HepG2 (cell line): ENCODE measurements around the gene NIFK. TPM values are rescaled to one million over a fixed set of nuclear protein-coding genes. Genes with fewer than 3 reads are reported as not detected.

Experiments
- ATF7-NPFF ChIP-seq: sonication (generic); formaldehyde crosslinking; IDR thresholded peaks from 2 replicates; pipeline ENCODE4 v1.8.1; 2023; ENCODE audit warnings: mild to moderate bottlenecking, low read depth, missing genetic modification reagents, moderate library complexity
- DNMT1 ChIP-seq: sonication (generic); formaldehyde crosslinking; IDR thresholded peaks from 2 replicates; pipeline ENCODE4 v1.5.1; 2020; ENCODE audit warnings: mild to moderate bottlenecking, missing genetic modification reagents
- EZH2 ChIP-seq: conservative IDR thresholded peaks from 2 replicates; pipeline ENCODE4 v1.6.1; 2012; ENCODE audit warnings: mild to moderate bottlenecking, low read depth, low read length, moderate library complexity
- GFI1 ChIP-seq: sonication (generic); formaldehyde crosslinking; IDR thresholded peaks from 2 replicates; pipeline ENCODE4 v1.5.0; 2020; ENCODE audit warnings: missing genetic modification reagents, mild to moderate bottlenecking, borderline replicate concordance
- GPN1 ChIP-seq: sonication (generic); formaldehyde crosslinking; IDR thresholded peaks from 2 replicates; pipeline ENCODE4 v1.5.1; 2020; ENCODE audit warnings: missing genetic modification reagents, borderline replicate concordance
- HNRNPH1 ChIP-seq: fragments of 200-400 bp; formaldehyde crosslinking; optimal IDR thresholded peaks from 2 replicates; pipeline ENCODE3; 2017; ENCODE audit warnings: mild to moderate bottlenecking, low read depth, low read length
- NFE2 ChIP-seq: sonication (generic); formaldehyde crosslinking; IDR thresholded peaks from 2 replicates; pipeline ENCODE4 v1.4.0; 2020; ENCODE audit warnings: missing genetic modification reagents
- NFKBIZ ChIP-seq: IDR thresholded peaks from 2 replicates; pipeline ENCODE4 v1.6.1; 2018; ENCODE audit warnings: missing genetic modification reagents, missing compliant biosample characterization
- POLR2G ChIP-seq: fragments of 200-400 bp; formaldehyde crosslinking; IDR thresholded peaks from 2 replicates; pipeline ENCODE4 v1.6.1; 2018; ENCODE audit warnings: mild to moderate bottlenecking, low read depth, low read length, moderate library complexity
- RAD21 ChIP-seq: fragments of 450-650 bp; formaldehyde crosslinking; IDR thresholded peaks from 2 replicates; pipeline ENCODE4 v1.5.0; 2020; ENCODE audit warnings: mild to moderate bottlenecking
- SETDB1 ChIP-seq: sonication (generic); formaldehyde crosslinking; IDR thresholded peaks from 2 replicates; pipeline ENCODE4 v1.5.1; 2020; ENCODE audit warnings: missing genetic modification reagents, mild to moderate bottlenecking, borderline replicate concordance
- SRY ChIP-seq: sonication (generic); formaldehyde crosslinking; IDR thresholded peaks from 2 replicates; pipeline ENCODE4 v1.8.0; 2022; ENCODE audit warnings: mild to moderate bottlenecking, missing genetic modification reagents
- SYNCRIP ChIP-seq: fragments of 200-400 bp; formaldehyde crosslinking; IDR thresholded peaks from 2 replicates; pipeline ENCODE4 v1.6.1; 2018; ENCODE audit warnings: mild to moderate bottlenecking, low read depth, low read length; ENCODE audit not compliant: insufficient read depth
- ZNF546 ChIP-seq: sonication (generic); formaldehyde crosslinking; conservative IDR thresholded peaks from 2 replicates; pipeline ENCODE4 v1.8.1; 2023; ENCODE audit warnings: mild to moderate bottlenecking, missing genetic modification reagents
- ZNF572 ChIP-seq: sonication (generic); formaldehyde crosslinking; IDR thresholded peaks from 2 replicates; pipeline ENCODE4 v1.5.1; 2020; ENCODE audit warnings: mild to moderate bottlenecking, missing genetic modification reagents
- ZNF772 ChIP-seq: sonication (generic); formaldehyde crosslinking; IDR thresholded peaks from 2 replicates; pipeline ENCODE4 v1.5.0; 2020; ENCODE audit warnings: mild to moderate bottlenecking, missing genetic modification reagents
- ZNF781 ChIP-seq: sonication (generic); formaldehyde crosslinking; IDR thresholded peaks from 2 replicates; pipeline ENCODE4 v1.5.1; 2020; ENCODE audit warnings: borderline replicate concordance, mild to moderate bottlenecking, missing genetic modification reagents; ENCODE audit errors: not compliant biosample characterization
- polyA plus RNA-seq, 8 experiments: library from polyadenylated mRNA; depleted of rRNA in 3 of 8; stranded (reverse) in 7 of 8; unstranded in 1 of 8; fragments of >200 nt; fragmentation: Illumina TruSeq in 4 of 8; extraction: Trizol in 4 of 8; gene quantifications; 2 replicates each; pipeline versions ENCODE4 v1.2.1 to v1.2.3, GENCODE V29; 2011 to 2016; ENCODE audit warnings: low read depth in 4 of 8, missing spikeins in 1 of 8, mixed read lengths in 1 of 8; ENCODE audit not compliant: insufficient read depth in 1 of 8
- total RNA-seq, 5 experiments: library from RNA; depleted of rRNA; stranded (reverse); fragments of >200 nt; fragmentation: Illumina TruSeq; extraction: Trizol; gene quantifications; 2 replicates each; pipeline ENCODE4 v1.2.3, GENCODE V29; 2016; ENCODE audit warnings: low read depth in 1 of 5
- TF ChIP-seq, protein P1 (sequence below): sonication (generic); formaldehyde crosslinking; IDR thresholded peaks from 2 replicates; pipeline ENCODE4 v1.5.1; 2020; ENCODE audit warnings: missing genetic modification reagents, mild to moderate bottlenecking, borderline replicate concordance
- TF ChIP-seq, protein P2 (sequence below): sonication (generic); formaldehyde crosslinking; IDR thresholded peaks from 2 replicates; pipeline ENCODE4 v1.4.0; 2020; ENCODE audit warnings: missing genetic modification reagents
- TF ChIP-seq, protein P3 (sequence below): sonication (generic); formaldehyde crosslinking; IDR thresholded peaks from 2 replicates; pipeline ENCODE4 v1.4.0; 2020; ENCODE audit warnings: mild to moderate bottlenecking, low read depth, missing genetic modification reagents
- TF ChIP-seq, protein P4 (sequence below): sonication (generic); formaldehyde crosslinking; IDR thresholded peaks from 2 replicates; pipeline ENCODE4 v1.8.0; 2022; ENCODE audit warnings: missing genetic modification reagents, low read depth, mild to moderate bottlenecking, borderline replicate concordance
- TF ChIP-seq, protein P5 (sequence below): sonication (generic); formaldehyde crosslinking; IDR thresholded peaks from 2 replicates; pipeline ENCODE4 v1.4.0; 2020; ENCODE audit warnings: missing genetic modification reagents

NIFK gene
- total and polyA plus RNA-seq, 2 of the 13 experiments (the other 11 are each of a cell fraction or from before 2014, with no cell fraction given), result 19.6 to 105 TPM

DNA sequence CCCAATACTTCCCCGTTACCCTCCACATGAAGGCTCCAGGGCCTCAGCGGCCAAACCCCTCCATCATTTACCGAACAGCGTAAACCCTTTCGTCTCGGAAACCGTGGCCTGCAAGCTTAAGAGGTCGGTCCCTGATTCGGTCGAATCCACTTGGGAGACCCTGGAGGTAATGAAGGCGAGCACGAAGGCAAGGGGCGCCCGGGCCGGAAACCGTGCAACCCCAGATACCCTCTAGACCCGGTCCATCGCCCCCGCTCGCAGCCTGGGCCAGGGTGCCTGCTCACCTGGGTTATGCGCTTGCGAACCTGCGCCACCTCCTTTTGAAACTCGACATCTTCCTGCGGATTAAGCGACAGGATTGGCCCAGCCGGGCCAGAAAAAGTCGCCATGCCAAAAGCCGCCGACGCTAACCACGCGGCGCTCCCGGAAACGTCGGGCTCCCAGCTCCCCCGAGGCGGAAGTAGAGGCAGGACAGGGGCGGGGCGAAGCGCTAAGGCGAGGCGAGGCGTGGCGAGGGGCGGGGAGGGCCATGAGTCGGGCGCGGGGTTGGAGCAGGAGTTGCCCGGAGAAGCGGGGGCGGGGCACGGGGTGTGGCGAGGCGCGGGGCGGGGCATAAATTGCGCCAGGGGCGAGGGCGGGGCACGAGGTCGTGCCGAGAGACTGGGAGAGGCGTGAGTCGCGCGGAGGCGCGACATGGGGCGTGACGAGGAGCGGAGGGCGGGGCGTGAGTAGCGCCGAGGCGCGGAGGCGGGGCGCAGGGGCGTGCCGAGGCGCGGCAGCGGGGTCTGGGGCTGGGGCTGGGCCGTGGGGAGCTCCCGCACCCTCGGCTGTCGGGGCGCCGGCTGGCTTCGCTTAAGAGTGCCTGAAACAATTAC lies at the start of gene NIFK (continued):
- TF ChIP-seq, protein P1, sequence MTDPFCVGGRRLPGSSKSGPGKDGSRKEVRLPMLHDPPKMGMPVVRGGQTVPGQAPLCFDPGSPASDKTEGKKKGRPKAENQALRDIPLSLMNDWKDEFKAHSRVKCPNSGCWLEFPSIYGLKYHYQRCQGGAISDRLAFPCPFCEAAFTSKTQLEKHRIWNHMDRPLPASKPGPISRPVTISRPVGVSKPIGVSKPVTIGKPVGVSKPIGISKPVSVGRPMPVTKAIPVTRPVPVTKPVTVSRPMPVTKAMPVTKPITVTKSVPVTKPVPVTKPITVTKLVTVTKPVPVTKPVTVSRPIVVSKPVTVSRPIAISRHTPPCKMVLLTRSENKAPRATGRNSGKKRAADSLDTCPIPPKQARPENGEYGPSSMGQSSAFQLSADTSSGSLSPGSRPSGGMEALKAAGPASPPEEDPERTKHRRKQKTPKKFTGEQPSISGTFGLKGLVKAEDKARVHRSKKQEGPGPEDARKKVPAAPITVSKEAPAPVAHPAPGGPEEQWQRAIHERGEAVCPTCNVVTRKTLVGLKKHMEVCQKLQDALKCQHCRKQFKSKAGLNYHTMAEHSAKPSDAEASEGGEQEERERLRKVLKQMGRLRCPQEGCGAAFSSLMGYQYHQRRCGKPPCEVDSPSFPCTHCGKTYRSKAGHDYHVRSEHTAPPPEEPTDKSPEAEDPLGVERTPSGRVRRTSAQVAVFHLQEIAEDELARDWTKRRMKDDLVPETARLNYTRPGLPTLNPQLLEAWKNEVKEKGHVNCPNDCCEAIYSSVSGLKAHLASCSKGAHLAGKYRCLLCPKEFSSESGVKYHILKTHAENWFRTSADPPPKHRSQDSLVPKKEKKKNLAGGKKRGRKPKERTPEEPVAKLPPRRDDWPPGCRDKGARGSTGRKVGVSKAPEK (CRISPR knock-in tag), result no peak
- TF ChIP-seq SYNCRIP (no peak), HNRNPH1 (peak; percentile 36), ZNF546 (no peak), GFI1 (peak; percentile 29; the same call in 1 of the 2 replicates), GPN1 (no peak), ZNF781 (CRISPR knock-in tag) (peak; percentile 94), POLR2G (peak; percentile 96), SRY (peak; percentile 67; the same call in 1 of the 2 replicates), NFE2 (CRISPR knock-in tag) (no peak; the same call in 1 of the 2 replicates), EZH2 (no peak), ZNF572 (CRISPR knock-in tag) (peak; percentile 84; the same call in 1 of the 2 replicates), ZNF772 (0 out of 2 replicates have a peak, but pooled peaks have one; percentile 71), RAD21 (CRISPR knock-in tag) (peak; percentile 37), DNMT1 (CRISPR knock-in tag) (no peak; the same call in 1 of the 2 replicates), SETDB1 (CRISPR knock-in tag) (no peak), NFKBIZ (CRISPR knock-in tag) (no peak), ATF7-NPFF (CRISPR knock-in tag) (peak; percentile 76)
- TF ChIP-seq, protein P2, sequence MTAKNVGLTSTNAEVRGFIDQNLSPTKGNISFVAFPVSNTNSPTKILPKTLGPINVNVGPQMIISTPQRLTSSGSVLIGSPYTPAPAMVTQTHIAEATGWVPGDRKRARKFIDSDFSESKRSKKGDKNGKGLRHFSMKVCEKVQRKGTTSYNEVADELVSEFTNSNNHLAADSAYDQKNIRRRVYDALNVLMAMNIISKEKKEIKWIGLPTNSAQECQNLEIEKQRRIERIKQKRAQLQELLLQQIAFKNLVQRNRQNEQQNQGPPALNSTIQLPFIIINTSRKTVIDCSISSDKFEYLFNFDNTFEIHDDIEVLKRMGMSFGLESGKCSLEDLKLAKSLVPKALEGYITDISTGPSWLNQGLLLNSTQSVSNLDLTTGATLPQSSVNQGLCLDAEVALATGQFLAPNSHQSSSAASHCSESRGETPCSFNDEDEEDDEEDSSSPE, result peak; percentile 48; the same call in 1 of the 2 replicates
- TF ChIP-seq, protein P3, sequence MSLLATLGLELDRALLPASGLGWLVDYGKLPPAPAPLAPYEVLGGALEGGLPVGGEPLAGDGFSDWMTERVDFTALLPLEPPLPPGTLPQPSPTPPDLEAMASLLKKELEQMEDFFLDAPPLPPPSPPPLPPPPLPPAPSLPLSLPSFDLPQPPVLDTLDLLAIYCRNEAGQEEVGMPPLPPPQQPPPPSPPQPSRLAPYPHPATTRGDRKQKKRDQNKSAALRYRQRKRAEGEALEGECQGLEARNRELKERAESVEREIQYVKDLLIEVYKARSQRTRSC (CRISPR knock-in tag), result no peak; the same call in 1 of the 2 replicates
- TF ChIP-seq, protein P4, sequence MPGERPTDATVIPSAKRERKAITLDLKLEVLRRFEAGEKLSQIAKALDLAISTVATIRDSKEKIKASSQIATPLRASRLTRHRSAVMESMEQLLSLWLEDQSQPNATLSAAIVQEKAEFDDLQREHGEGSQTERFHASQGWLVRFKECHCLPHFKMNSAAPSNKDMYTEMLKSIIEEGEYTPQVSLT (CRISPR knock-in tag), result no peak; the same call in 1 of the 2 replicates
- TF ChIP-seq, protein P5, sequence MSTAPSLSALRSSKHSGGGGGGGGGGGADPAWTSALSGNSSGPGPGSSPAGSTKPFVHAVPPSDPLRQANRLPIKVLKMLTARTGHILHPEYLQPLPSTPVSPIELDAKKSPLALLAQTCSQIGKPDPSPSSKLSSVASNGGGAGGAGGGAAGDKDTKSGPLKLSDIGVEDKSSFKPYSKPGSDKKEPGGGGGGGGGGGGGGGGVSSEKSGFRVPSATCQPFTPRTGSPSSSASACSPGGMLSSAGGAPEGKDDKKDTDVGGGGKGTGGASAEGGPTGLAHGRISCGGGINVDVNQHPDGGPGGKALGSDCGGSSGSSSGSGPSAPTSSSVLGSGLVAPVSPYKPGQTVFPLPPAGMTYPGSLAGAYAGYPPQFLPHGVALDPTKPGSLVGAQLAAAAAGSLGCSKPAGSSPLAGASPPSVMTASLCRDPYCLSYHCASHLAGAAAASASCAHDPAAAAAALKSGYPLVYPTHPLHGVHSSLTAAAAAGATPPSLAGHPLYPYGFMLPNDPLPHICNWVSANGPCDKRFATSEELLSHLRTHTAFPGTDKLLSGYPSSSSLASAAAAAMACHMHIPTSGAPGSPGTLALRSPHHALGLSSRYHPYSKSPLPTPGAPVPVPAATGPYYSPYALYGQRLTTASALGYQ (CRISPR knock-in tag), result peak; percentile 89
